ENCODE results near the gene ABCA13.

Gene ABCA13

GRCh38 chr7:48173313-48173712 lies 2.1 kb downstream of the ABCA13 start:
- Histone ChIP-seq H3K79me2 (ENCODE audit: control insufficient read depth, low read length) (no peaks in the 10 kb centered on the region), H3K27ac (ENCODE audit: low read depth, low read length) (no peak overlapping the region), H3K4me2 (ENCODE audit: low read length) (no peak overlapping the region), H3K4me1 (ENCODE audit: control insufficient read depth, low read length) (no peaks in the 10 kb centered on the region), H3K9me3 (ENCODE audit: control insufficient read depth, insufficient read depth, low read length) (no peaks in the 10 kb centered on the region), H3K9me2 (replicated peaks; ENCODE audit: control insufficient read depth, low read length) (no peaks in the 10 kb centered on the region), H3K4me3 (ENCODE audit: low read length) (no peak overlapping the region), H3K27me3 (ENCODE audit: control insufficient read depth, low read length) (no peaks in the 10 kb centered on the region), H3K36me3 (ENCODE audit: control insufficient read depth, low read length) (no peaks in the 10 kb centered on the region), H3F3A (ENCODE audit: control insufficient read depth, insufficient read depth) (no peaks in the 10 kb centered on the region), H4K20me1 (ENCODE audit: control insufficient read depth, insufficient read depth, low read depth, low read length) (no peaks in the 10 kb centered on the region)
- TF ChIP-seq CTCF (IDR thresholded peaks at IDR 0.05; ENCODE audit: low read depth, low read length, poor library complexity, severe bottlenecking) (no peak), EZH2phosphoT487 (IDR thresholded peaks at IDR 0.05; ENCODE audit: borderline replicate concordance, low read length) (no peak)

- H3K36me3 ChIP-seq (ENCODE audit: control insufficient read depth, low read length): no peaks in the 10 kb centered on the region
- no peaks in the 10 kb centered on the region for H3F3A ChIP-seq (ENCODE audit: control insufficient read depth, insufficient read depth)
- TF ChIP-seq CTCF (IDR thresholded peaks at IDR 0.05; ENCODE audit: low read depth, low read length, poor library complexity, severe bottlenecking) (no peak), EZH2phosphoT487 (IDR thresholded peaks at IDR 0.05; ENCODE audit: borderline replicate concordance, low read length) (no peak)
- H3K27ac ChIP-seq (ENCODE audit: low read depth, low read length): no peak overlapping the region
- no peaks in the 10 kb centered on the region for H3K9me2 ChIP-seq (replicated peaks; ENCODE audit: control insufficient read depth, low read length)
- no peaks in the 10 kb centered on the region for H4K20me1 ChIP-seq (ENCODE audit: control insufficient read depth, insufficient read depth, low read depth, low read length)
- no peak overlapping the region for H3K4me3 ChIP-seq (ENCODE audit: low read length)
- no peaks in the 10 kb centered on the region for H3K27me3 ChIP-seq (ENCODE audit: control insufficient read depth, low read length)
- no peaks in the 10 kb centered on the region for H3K9me3 ChIP-seq (ENCODE audit: control insufficient read depth, insufficient read depth, low read length)
- H3K79me2 ChIP-seq (ENCODE audit: control insufficient read depth, low read length): no peaks in the 10 kb centered on the region
- H3K4me2 ChIP-seq (ENCODE audit: low read length): no peak overlapping the region
- no peaks in the 10 kb centered on the region for H3K4me1 ChIP-seq (ENCODE audit: control insufficient read depth, low read length)
These were observed 2.6 kb downstream of the ABCA13 start for GRCh38 chr7:48173756-48174382.

- Histone ChIP-seq H3K79me2 (ENCODE audit: control insufficient read depth, low read length) (no peaks in the 10 kb centered on the region), H3F3A (ENCODE audit: control insufficient read depth, insufficient read depth) (no peaks in the 10 kb centered on the region), H3K4me1 (ENCODE audit: control insufficient read depth, low read length) (no peaks in the 10 kb centered on the region), H4K20me1 (ENCODE audit: control insufficient read depth, insufficient read depth, low read depth, low read length) (no peaks in the 10 kb centered on the region), H3K9me3 (ENCODE audit: control insufficient read depth, insufficient read depth, low read length) (no peaks in the 10 kb centered on the region), H3K9me2 (replicated peaks; ENCODE audit: control insufficient read depth, low read length) (no peaks in the 10 kb centered on the region), H3K27me3 (ENCODE audit: control insufficient read depth, low read length) (no peaks in the 10 kb centered on the region), H3K4me2 (ENCODE audit: low read length) (no peak overlapping the region), H3K36me3 (ENCODE audit: control insufficient read depth, low read length) (no peaks in the 10 kb centered on the region), H3K27ac (ENCODE audit: low read depth, low read length) (no peak overlapping the region), H3K4me3 (ENCODE audit: low read length) (no peak overlapping the region)
- no peak for TF ChIP-seq CTCF (IDR thresholded peaks at IDR 0.05; ENCODE audit: low read depth, low read length, poor library complexity, severe bottlenecking)
- TF ChIP-seq EZH2phosphoT487 (IDR thresholded peaks at IDR 0.05; ENCODE audit: borderline replicate concordance, low read length): no peak
These were observed 3.8 kb downstream of the ABCA13 start for GRCh38 chr7:48175019-48175418.

All from DOHH2 (cell line).